ENCODE data around the gene CGB3. TPM values are rescaled to one million over a fixed set of nuclear protein-coding genes. Genes with fewer than 3 reads are reported as not detected.

CGB3 gene
- total and polyA plus RNA-seq, 2 donors (not counting 1 experiment from before 2014, with no cell fraction given): not detected

GRCh38 chr19:49069026-49069425 lies 44.9 kb upstream of the CGB3 start:
- Histone ChIP-seq H3K4me3 (replicated peaks in 1 of 4; ENCODE audit: control extremely low read depth in 1 of 4, insufficient read depth in 1 of 4, low read depth in 3 of 4, low read length in 4 of 4) (no peak overlapping the region), H3K9ac (ENCODE audit: insufficient read depth, low read length) (no peak overlapping the region), H3K27ac (ENCODE audit: insufficient read depth, low read length) (no peak overlapping the region), H3K27me3 (ENCODE audit: control insufficient read depth, insufficient read depth, low read length) (peaks cover 51% of the 10 kb centered on the region), H3K36me3 (ENCODE audit: control insufficient read depth, insufficient read depth, low read length) (no peaks in the 10 kb centered on the region), H4K20me1 (ENCODE audit: control insufficient read depth, extremely low read depth, insufficient read depth, low read length) (no peaks in the 10 kb centered on the region), H2AFZ (ENCODE audit: low read length) (no peak overlapping the region), H3K4me2 (ENCODE audit: extremely low read depth, insufficient read depth, low read length) (no peak overlapping the region), H3K9me3 (ENCODE audit: control insufficient read depth, insufficient read depth, low read depth, low read length) (no peaks in the 10 kb centered on the region), H3K4me1 (ENCODE audit: control insufficient read depth, extremely low read depth, insufficient read depth, low read length) (no peaks in the 10 kb centered on the region), H3K79me2 (ENCODE audit: control insufficient read depth, insufficient read depth, low read length) (no peaks in the 10 kb centered on the region)
- DNase-seq (ENCODE audit: low read depth in 2 of 2): no peak
- no peak for TF ChIP-seq CTCF (conservative IDR thresholded peaks at IDR 0.05 in 1 of 2, IDR thresholded peaks at IDR 0.05 in 1 of 2; ENCODE audit: low read depth in 1 of 2, low read length in 2 of 2)
- TF ChIP-seq EZH2 (IDR thresholded peaks at IDR 0.05; ENCODE audit: low read length, missing control alignments): no peak

DNA sequence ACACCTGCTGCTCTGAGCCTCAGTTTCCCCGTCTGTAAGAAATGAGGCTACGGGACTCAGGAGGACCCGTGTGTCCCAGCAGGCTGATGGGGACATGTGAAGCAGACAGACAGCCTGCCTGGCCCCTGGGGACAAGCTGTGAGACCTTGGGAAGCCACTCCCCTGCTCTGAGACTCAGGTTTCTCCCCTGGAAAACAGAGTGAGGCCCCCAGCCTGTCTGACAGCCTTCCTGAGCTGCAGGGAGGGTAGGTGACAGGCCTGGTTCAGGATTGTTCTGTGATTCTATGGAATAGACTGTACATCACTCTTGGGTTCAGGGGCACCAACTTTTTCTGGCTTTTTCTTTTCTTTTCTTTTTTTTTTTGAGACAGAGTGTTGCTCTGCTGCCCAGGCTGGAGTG lies 43.4 kb upstream of the CGB3 start:
- H2AFZ ChIP-seq (ENCODE audit: low read length): no peak overlapping the region
- no peak overlapping the region for H3K27ac ChIP-seq (ENCODE audit: insufficient read depth, low read length)
- peaks cover 42% of the 10 kb centered on the region for H3K27me3 ChIP-seq (ENCODE audit: control insufficient read depth, insufficient read depth, low read length)
- no peaks in the 10 kb centered on the region for H4K20me1 ChIP-seq (ENCODE audit: control insufficient read depth, extremely low read depth, insufficient read depth, low read length)
- H3K79me2 ChIP-seq (ENCODE audit: control insufficient read depth, insufficient read depth, low read length): no peaks in the 10 kb centered on the region
- DNase-seq (ENCODE audit: low read depth in 2 of 2): no peak
- no peak overlapping the region for H3K4me3 ChIP-seq (replicated peaks in 1 of 4; ENCODE audit: control extremely low read depth in 1 of 4, insufficient read depth in 1 of 4, low read depth in 3 of 4, low read length in 4 of 4)
- no peaks in the 10 kb centered on the region for H3K36me3 ChIP-seq (ENCODE audit: control insufficient read depth, insufficient read depth, low read length)
- no peak overlapping the region for H3K9ac ChIP-seq (ENCODE audit: insufficient read depth, low read length)
- no peaks in the 10 kb centered on the region for H3K9me3 ChIP-seq (ENCODE audit: control insufficient read depth, insufficient read depth, low read depth, low read length)
- H3K4me2 ChIP-seq (ENCODE audit: extremely low read depth, insufficient read depth, low read length): no peak overlapping the region
- H3K4me1 ChIP-seq (ENCODE audit: control insufficient read depth, extremely low read depth, insufficient read depth, low read length): no peaks in the 10 kb centered on the region
- TF ChIP-seq EZH2 (IDR thresholded peaks at IDR 0.05; ENCODE audit: low read length, missing control alignments) (no peak), CTCF (conservative IDR thresholded peaks at IDR 0.05 in 1 of 2, IDR thresholded peaks at IDR 0.05 in 1 of 2; ENCODE audit: low read depth in 1 of 2, low read length in 2 of 2) (no peak)

DNA sequence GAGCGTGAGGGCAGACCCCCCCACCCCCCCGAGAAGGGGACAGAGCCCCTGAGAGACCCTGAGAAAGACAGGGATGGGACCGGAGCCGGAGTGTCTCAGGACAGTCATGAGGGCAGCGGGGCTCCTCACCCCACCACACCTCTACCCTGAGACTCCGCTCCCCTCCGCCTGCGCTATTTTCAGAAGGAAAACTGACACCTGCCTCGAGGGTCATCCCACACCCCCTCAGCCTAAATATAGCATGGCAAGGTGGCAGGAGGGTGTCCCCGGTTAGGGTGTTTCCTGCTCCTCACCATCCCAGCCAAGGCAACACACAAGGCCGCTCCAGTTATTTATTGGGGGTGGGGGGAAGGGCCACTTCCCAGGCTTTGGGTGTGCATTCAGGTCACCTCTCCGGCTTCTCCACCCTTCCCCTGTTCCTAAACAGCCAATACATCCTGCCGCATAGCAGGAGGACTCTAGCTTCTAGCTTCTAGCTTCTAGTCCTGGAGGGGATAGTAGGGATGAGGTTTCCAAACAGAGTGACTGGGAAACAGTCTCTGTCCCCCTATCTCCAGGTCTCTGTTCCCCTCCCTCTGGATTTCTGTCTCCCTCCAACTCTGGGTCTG lies 41.9 kb upstream of the CGB3 start:
- H3K27ac ChIP-seq (ENCODE audit: insufficient read depth, low read length): no peak overlapping the region
- H3K4me1 ChIP-seq (ENCODE audit: control insufficient read depth, extremely low read depth, insufficient read depth, low read length): no peaks in the 10 kb centered on the region
- TF ChIP-seq CTCF (conservative IDR thresholded peaks at IDR 0.05 in 1 of 2, IDR thresholded peaks at IDR 0.05 in 1 of 2; ENCODE audit: low read depth in 1 of 2, low read length in 2 of 2): no peak
- DNase-seq (ENCODE audit: low read depth in 2 of 2): no peak
- no peak overlapping the region for H3K4me3 ChIP-seq (replicated peaks in 1 of 4; ENCODE audit: control extremely low read depth in 1 of 4, insufficient read depth in 1 of 4, low read depth in 3 of 4, low read length in 4 of 4)
- H3K27me3 ChIP-seq (ENCODE audit: control insufficient read depth, insufficient read depth, low read length): peaks cover 36% of the 10 kb centered on the region
- H3K9ac ChIP-seq (ENCODE audit: insufficient read depth, low read length): no peak overlapping the region
- H3K9me3 ChIP-seq (ENCODE audit: control insufficient read depth, insufficient read depth, low read depth, low read length): no peaks in the 10 kb centered on the region
- no peaks in the 10 kb centered on the region for H4K20me1 ChIP-seq (ENCODE audit: control insufficient read depth, extremely low read depth, insufficient read depth, low read length)
- no peak overlapping the region for H2AFZ ChIP-seq (ENCODE audit: low read length)
- H3K79me2 ChIP-seq (ENCODE audit: control insufficient read depth, insufficient read depth, low read length): no peaks in the 10 kb centered on the region
- no peaks in the 10 kb centered on the region for H3K36me3 ChIP-seq (ENCODE audit: control insufficient read depth, insufficient read depth, low read length)
- H3K4me2 ChIP-seq (ENCODE audit: extremely low read depth, insufficient read depth, low read length): no peak overlapping the region
